Right cardiac atrium (tissue), 5 donors: ENCODE results near the gene NRIP1. TPM values are rescaled to one million over a fixed set of nuclear protein-coding genes. Genes with fewer than 3 reads are reported as not detected.

Source experiments
- ATAC-seq, 2 donors: fragments of 200-7000 bp; cut with Tn5 transposase; one replicate each; pipeline versions ENCODE4 v1.8.0 to v1.9.1; 2020; ENCODE audit warnings: moderate library complexity in 2 of 2, mild to moderate bottlenecking in 1 of 2
- DNase-seq, 3 donors: peaks; one replicate each; pipeline ENCODE4 v3.0.0-alpha.2; 2020
- H3K27ac ChIP-seq: one replicate; pipeline ENCODE4 v1.5.1; 2013; ENCODE audit warnings: mild to moderate bottlenecking, low read length, control low read depth, moderate library complexity
- H3K27me3 ChIP-seq: one replicate; pipeline ENCODE4 v1.6.1; 2013; ENCODE audit not compliant: control insufficient read depth, insufficient read depth
- H3K4me1 ChIP-seq: one replicate; pipeline ENCODE4 v1.6.1; 2013; ENCODE audit warnings: low read length; ENCODE audit not compliant: control insufficient read depth, insufficient read depth
- H3K4me3 ChIP-seq: one replicate; pipeline ENCODE4 v1.5.1; 2013; ENCODE audit warnings: low read length, control low read depth
- H3K9me3 ChIP-seq: one replicate; pipeline ENCODE4 v1.6.1; 2013; ENCODE audit warnings: low read length; ENCODE audit not compliant: control insufficient read depth
- WGBS: extraction: QIAGEN DNeasy Blood & Tissue Kit; methylation state at CpG from one replicate; pipeline ENCODE4 v1.1.7; 2013; 5-methylcytosine and 5-hydroxymethylcytosine counted together
- intact Hi-C, 4 donors: fragments of 100-400 bp; cut with DNase I; formaldehyde crosslinking; loops; one replicate each; pipeline versions ENCODE4 v1.11.0 to v1.14.0; 2022 to 2023
- polyA plus RNA-seq: library from polyadenylated mRNA; stranded (reverse); fragments of 200-250 nt; gene quantifications from one replicate; pipeline ENCODE4 v1.2.3, GENCODE V29; 2013
- total RNA-seq, 4 donors: library from RNA; stranded (reverse); fragmentation: NEBNext Ultra II Directional; extraction: Animal tissue kit (Norgen Biotek cat#: 25700); gene quantifications; one replicate each; pipeline ENCODE4 v1.2.1, GENCODE V29; 2021
- donor health status: healthy with polysubstance abuse.
- donor health status: DM: no; HTN: yes; CAD: no.
- donor health status: DM: no; HTN: no; CAD: no.
- donor health status: DM: no; HTN: yes; CAD: no; lungs with severe emphysema.
- donor health status: DM: yes; HTN: yes; CAD: no.

NRIP1 gene
- total and polyA plus RNA-seq, 5 donors = 4.1 to 33.4 (median 20.0) TPM

DNA sequence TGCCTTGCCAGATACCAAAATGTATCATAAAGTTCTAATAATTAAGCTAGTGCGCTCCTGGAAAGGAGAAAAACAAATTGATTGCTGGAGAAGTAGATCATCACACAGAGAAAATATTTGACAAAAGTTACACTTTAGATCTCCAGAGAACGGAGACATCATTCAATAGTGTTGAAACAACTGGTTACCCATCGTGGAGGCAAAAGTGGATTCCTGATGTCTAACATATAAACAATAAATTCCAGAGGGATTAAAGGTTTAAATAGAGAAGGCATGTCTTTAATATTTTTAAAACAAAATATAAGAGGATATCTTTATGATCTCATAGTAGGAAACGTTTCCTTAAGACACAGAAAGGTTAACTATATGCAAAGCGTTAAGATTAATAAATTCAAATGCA is 41.0 kb downstream of the NRIP1 start:
- no peak for ATAC-seq

DNA sequence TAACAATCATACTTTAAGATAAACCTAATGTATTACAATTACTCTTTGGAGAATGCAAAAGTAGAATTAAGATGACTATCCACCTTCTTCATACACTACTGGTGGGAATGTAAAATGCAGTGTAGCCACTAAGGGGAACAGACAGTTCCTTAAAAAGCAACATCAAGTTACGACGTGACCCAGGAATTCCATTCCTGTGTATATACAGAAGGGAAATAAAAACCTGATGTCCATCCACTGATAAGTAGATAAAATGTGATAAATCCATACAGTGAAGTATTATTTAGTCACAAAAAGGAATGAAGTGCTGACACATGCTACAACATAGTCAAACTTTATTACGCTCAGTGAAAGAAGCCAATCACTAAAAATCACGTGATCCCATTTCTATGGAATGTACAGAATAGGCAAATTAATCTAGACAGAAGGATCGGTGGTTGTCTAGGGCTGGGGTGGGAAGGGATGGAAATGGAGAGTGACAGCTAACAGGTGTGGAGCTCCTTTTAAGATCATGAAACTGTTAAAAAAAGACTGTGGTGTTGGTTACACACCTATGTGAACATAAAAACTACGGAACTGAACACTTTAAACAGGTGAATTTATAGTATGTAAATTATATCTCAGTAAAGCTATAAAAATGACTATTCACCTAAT is 42.1 kb downstream of the NRIP1 start:
- H3K4me1 ChIP-seq = peaks cover 1% of the 10 kb centered on the region
- no peak overlapping the region for H3K27ac ChIP-seq
- 84% methylated on average over 6 of the region's 6 CpGs for WGBS
- H3K27me3 ChIP-seq = no peaks in the 10 kb centered on the region
- H3K4me3 ChIP-seq = no peak overlapping the region
- ATAC-seq = no peak
- DNase-seq = no peak
- intact Hi-C loops = no loop called here
- no peaks in the 10 kb centered on the region for H3K9me3 ChIP-seq

More for the DNA sequence above, 41.0 kb downstream of the NRIP1 start:
- intact Hi-C loops = no loop called here
- DNase-seq = no peak
- Histone ChIP-seq H3K27me3 (no peaks in the 10 kb centered on the region), H3K27ac (no peak overlapping the region), H3K4me3 (no peak overlapping the region), H3K9me3 (no peaks in the 10 kb centered on the region), H3K4me1 (peaks cover 1% of the 10 kb centered on the region)
- WGBS = 82% methylated on average over 5 of the region's 5 CpGs

DNA sequence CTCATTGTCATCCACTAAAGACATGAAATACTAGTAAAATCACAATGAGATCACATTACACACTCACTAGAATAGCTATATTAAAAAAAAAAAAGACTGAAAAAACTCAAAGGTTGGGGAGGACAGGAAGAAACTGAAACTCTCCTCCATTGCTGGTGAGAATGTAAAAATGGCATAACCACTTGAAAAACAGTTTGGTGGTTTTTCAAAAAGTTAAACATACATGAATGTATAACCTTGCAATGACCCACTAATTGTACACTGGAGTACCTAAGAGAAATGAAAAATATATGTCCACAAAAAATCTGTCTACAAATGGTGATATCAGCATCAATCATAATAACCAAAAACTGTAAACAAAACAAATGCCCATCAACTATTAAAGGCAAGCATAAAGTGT is 44.0 kb downstream of the NRIP1 start:
- Histone ChIP-seq H3K27me3 (no peaks in the 10 kb centered on the region), H3K27ac (no peak overlapping the region), H3K4me1 (peaks cover 1% of the 10 kb centered on the region), H3K9me3 (no peaks in the 10 kb centered on the region), H3K4me3 (no peak overlapping the region)
- intact Hi-C loops = no loop called here
- ATAC-seq = no peak
- no peak for DNase-seq

DNA sequence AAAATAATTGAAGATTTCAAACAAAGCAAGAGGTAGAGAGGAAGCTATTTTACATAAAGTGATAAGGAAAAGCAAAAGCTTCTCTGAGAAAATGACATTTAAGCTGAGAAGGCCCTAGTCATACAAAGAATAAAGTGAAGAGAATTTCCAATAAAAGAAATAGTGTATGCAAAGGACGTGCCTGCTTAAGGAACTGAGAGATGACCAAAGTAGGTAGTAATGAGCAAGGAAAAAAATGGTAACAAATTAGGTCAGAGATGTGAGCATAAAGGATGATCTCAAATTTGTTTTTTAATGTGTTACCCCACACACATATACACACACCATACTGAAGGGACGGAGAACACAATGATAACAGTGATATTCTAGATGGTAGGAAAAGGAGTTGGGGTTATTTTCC is 46.4 kb downstream of the NRIP1 start:
- DNase-seq (no peak), ATAC-seq (no peak)
- no peaks in the 10 kb centered on the region for H3K27me3 ChIP-seq
- intact Hi-C loops = no loop called here
- H3K9me3 ChIP-seq = no peaks in the 10 kb centered on the region
- H3K4me3 ChIP-seq = no peak overlapping the region
- WGBS = 83% methylated on average over 2 of the region's 2 CpGs
- no peaks in the 10 kb centered on the region for H3K4me1 ChIP-seq
- no peak overlapping the region for H3K27ac ChIP-seq

DNA sequence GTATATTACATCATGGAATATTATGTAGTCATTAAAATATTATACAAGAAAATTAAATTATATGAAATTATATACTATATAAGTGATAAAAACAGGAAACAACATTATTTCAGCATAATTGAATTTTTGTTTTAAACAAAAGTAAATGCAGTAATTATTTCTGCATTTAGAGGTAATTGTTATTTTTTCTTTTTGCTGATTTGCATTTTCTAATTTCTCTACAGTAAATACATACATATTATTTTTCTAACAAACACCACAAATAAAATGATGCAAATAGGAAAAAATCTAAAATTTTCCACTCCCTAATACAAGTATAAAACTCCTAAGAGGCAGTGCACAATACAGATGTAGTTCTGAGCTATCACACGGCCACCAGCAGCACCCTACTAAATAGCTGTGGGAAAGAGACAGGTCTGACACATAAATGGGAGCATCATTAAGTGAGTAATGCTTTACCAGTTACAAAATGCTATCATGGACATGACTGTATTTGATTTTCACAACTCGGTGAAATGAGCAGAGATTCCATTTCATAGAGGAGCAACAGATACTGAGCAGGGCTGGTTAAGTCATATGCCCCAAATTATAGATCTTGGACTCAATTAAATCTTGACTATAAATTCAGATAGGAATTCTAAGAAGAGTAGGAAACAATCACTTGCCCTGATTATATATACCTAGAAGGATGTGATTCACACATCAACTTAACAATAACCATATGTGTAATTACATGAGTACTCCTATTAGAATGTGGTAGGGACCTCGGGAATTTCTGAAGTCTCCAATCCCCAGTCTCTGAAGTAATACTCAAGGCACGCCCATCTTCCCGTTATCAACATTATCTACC is 49.0 kb downstream of the NRIP1 start:
- DNase-seq (no peak), ATAC-seq (no peak)
- H3K4me1 ChIP-seq = no peaks in the 10 kb centered on the region
- H3K9me3 ChIP-seq = no peaks in the 10 kb centered on the region
- no peaks in the 10 kb centered on the region for H3K27me3 ChIP-seq
- intact Hi-C loops = no loop called here
- H3K27ac ChIP-seq = no peak overlapping the region
- 90% methylated on average over 5 of the region's 5 CpGs for WGBS
- H3K4me3 ChIP-seq = no peak overlapping the region

DNA sequence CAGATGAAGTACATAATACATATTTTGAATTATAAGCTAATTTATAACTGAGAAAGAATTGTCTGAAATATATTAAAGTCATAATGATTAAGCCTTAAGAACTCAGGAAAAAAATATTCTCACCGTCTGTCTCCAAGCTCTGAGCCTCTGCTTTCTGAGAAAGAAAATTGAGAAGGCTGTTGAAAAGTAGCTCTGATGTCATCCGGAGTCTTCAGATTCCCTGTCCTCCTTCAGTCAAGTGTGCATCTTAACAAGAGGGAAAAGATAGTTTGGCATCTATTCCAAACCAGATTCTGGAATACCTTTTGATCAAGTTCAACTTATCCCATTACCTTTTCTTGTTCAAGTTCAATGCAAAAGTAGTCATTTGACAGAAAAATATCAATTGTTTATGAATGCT is 50.6 kb downstream of the NRIP1 start:
- no peak for DNase-seq
- intact Hi-C loops = no loop called here
- no peaks in the 10 kb centered on the region for H3K4me1 ChIP-seq
- no peaks in the 10 kb centered on the region for H3K27me3 ChIP-seq
- H3K27ac ChIP-seq = no peak overlapping the region
- WGBS = 69% methylated on average over 2 of the region's 2 CpGs
- H3K4me3 ChIP-seq = no peak overlapping the region
- no peak for ATAC-seq
- no peaks in the 10 kb centered on the region for H3K9me3 ChIP-seq

DNA sequence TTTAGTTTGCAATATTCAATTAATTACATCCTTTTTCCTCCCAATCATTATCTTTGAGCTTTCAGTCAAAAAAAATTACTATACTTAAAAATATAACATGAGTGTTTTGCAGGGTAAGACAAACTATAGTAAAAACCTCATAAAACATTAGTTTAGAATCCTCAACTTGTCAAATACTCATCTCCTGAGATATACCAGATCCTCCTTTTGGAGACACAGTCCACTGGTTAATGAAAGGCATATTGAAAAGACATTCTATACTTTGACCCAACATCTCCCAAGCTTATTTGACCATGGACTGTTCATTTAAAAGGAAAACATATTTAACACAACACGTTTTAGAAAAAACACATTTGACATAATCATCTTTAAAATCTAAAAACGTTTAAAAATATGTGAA is 52.8 kb downstream of the NRIP1 start:
- Histone ChIP-seq H3K4me1 (peaks cover 2% of the 10 kb centered on the region), H3K27me3 (no peaks in the 10 kb centered on the region), H3K4me3 (no peak overlapping the region), H3K27ac (no peak overlapping the region), H3K9me3 (no peaks in the 10 kb centered on the region)
- DNase-seq (no peak), ATAC-seq (no peak)
- intact Hi-C loops = no loop called here
- 81% methylated on average over 2 of the region's 2 CpGs for WGBS

DNA sequence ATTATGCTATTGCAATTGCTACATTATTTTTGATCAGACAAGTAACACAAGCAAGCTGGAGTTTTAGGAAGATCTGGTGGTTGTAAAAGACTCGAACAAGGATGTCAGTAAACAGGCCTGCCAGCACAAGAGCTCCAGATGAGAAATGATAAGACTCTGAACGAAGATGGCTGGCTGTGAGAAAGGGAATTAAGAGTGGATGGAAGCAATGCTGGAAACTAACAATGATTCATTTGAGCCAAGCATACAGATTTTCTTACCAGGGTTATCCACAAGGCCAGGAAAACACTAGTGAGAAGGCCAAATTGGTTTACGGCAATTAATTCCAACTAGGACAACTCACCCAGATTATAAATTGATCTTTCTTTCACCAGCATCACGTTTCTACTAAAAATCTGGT is 54.2 kb downstream of the NRIP1 start:
- DNase-seq (no peak), ATAC-seq (no peak)
- intact Hi-C loops = no loop called here
- Histone ChIP-seq H3K4me1 (peaks cover 2% of the 10 kb centered on the region), H3K4me3 (no peak overlapping the region), H3K27me3 (no peaks in the 10 kb centered on the region), H3K9me3 (no peaks in the 10 kb centered on the region), H3K27ac (no peak overlapping the region)
- 69% methylated on average over 4 of the region's 4 CpGs for WGBS

DNA sequence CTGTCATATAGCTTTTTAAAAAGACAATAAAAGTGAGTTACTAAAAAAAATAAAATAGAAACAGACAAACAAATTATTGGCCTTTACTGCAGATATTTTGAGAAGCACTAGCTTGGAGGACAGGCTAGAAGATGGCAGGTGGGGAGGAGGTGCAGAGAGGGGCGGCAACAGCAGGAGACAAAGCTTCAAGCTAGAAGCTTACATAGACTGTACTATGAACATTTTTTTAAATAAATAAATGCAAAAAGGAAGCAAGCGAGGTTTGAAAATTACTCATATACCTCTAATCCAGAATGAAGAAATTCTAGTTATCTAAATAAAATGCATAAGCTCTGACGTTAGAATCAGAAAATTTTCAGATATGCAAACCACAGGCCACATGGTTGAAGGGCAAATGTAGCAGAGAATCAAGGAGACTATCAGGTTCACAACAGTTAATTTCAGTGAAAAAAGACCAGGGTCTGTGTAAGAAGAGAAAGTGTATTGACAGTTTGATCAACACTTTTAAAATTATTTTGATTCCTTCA is 54.9 kb downstream of the NRIP1 start:
- H3K27me3 ChIP-seq = no peaks in the 10 kb centered on the region
- peaks cover 5% of the 10 kb centered on the region for H3K4me1 ChIP-seq
- DNase-seq (no peak), ATAC-seq (no peak)
- intact Hi-C loops = no loop called here
- 80% methylated on average over 3 of the region's 3 CpGs for WGBS
- no peaks in the 10 kb centered on the region for H3K9me3 ChIP-seq
- H3K27ac ChIP-seq = no peak overlapping the region
- no peak overlapping the region for H3K4me3 ChIP-seq

DNA sequence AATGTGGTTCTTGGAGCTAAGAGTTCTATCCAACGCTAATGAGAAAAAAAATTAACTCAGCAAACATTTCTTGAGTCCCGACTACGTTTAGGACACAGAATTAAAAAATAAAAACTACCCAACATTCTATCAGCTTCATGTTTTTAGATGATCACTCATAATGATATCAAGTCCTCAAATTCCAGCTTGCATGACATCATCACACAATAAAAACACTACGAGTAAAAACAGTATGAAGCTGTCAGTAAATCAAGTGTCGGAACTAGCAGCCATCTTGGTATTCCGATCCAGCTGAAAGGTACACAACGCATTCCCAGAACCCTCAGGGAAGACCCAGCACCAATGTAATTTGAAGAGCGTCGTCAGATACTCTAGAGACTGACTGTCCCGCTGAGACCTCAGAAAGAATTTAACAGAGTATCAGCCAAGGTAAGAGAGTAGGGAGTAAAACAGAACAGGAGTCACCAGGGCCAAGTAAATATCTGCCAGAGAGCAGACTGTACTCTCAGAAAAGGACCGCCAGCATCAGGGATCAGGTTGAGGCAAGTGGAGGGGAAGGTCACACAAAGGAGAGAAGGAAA is 57.0 kb downstream of the NRIP1 start:
- intact Hi-C loops = no loop called here
- Histone ChIP-seq H3K27ac (no peak overlapping the region), H3K9me3 (no peaks in the 10 kb centered on the region), H3K4me1 (peaks cover 9% of the 10 kb centered on the region), H3K27me3 (no peaks in the 10 kb centered on the region), H3K4me3 (no peak overlapping the region)
- WGBS = 94% methylated on average over 11 of the region's 11 CpGs
- DNase-seq (no peak), ATAC-seq (no peak)

DNA sequence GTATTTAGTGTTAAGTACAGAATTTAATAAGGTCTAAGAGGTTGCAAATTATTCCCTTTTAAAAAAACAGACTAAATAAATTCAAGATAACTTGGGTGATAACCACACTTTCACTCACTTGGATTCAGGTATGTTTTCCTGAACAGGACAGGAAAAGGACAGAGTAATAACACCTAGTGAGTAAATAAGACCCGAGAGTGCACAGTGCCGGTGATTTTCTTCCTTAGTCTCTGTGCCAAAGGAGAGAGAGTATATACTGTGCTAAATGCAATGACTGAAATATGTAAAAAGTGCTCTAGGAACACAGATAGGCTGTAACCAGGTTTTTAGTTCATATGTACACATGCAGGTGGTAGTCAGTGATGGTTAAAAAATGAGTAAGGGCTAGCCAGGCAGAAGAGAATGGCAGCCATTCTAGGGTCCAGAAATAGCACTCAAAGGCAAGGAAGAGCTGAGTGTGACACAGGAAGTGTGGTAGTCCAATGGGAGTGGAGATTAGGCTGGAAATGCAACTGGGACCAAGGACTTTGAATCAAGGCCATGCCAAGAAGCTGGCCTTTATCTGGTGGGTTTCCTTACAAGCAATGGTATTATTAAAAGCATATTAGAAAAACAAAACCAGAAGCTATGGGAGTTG is 58.1 kb downstream of the NRIP1 start:
- H3K4me1 ChIP-seq = peaks cover 9% of the 10 kb centered on the region
- H3K27me3 ChIP-seq = no peaks in the 10 kb centered on the region
- intact Hi-C loops = no loop called here
- H3K9me3 ChIP-seq = no peaks in the 10 kb centered on the region
- WGBS = 71% methylated on average over 2 of the region's 2 CpGs
- H3K4me3 ChIP-seq = no peak overlapping the region
- peak in 1 of 2 donors; percentile 43 for ATAC-seq
- no peak for DNase-seq
- no peak overlapping the region for H3K27ac ChIP-seq
